Measurements from ENCODE around the gene TUBGCP6. TPM values are rescaled to one million over a fixed set of nuclear protein-coding genes. Genes with fewer than 3 reads are reported as not detected.

TUBGCP6 gene
- total and polyA plus RNA-seq, 2 experiments from 2014 or later: 18.6 to 47.1 TPM

DNA sequence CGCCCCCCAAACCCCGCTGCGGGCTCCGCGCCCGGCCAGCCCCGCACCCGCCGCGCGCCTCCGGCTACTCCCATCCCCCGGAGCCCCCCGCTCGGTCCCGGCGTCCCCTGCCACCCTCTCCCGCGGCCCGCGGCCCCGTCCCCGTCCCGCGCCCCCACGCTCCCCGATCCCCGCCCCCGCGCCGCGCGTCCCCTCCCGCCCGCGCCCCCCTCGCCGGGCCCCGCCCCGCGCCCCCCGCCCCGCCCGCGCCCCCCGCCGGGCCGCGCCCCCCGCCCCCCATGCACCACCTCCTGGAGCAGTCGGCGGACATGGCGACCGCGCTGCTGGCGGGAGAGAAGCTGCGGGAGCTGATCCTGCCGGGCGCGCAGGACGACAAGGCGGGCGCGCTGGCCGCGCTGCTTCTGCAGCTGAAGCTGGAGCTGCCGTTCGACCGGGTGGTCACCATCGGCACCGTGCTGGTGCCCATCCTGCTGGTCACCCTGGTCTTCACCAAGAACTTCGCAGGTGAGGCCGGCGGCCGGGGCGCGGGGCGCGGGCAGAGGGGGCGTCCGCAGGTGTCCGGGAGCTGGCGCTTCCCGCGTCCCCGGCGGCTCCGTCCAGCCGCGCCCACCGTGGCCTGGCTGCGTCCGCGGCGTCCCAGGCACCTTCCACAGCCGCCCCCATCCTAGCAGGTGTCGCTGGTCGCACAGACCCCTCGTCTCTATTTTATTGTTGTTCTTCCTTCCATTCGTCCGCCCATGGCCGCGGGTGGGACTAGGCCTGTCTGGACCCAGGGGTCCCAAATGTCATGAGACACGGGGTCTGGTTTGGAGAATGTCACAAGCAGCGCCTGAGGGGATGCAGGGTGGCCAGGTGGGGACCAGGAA lies 74.1 kb downstream of the TUBGCP6 start, which contains the start of gene PANX2:
PANX2 (plus strand) TSS at position 279 of the 866 bp plus-strand sequence; CDS start at position 279, 0 bp downstream.
- H2AFZ ChIP-seq: 0 out of 2 replicates have a peak within 1 kb of the TSS, but pooled peaks have one; percentile 59
- peak within 1 kb of the TSS; percentile 69 for H3K4me3 ChIP-seq
- Mint-ChIP-seq H3K36me3 (ENCODE audit: low read depth) (no peaks in the 10 kb centered on the region), H3K4me3 (peak within 1 kb of the TSS; percentile 83), H3K27ac (no peak within 1 kb of the TSS), H3K4me1 (peaks cover 3% of the 10 kb centered on the region; the same call in 2 of the 3 replicates), H3K27me3 (ENCODE audit: insufficient read depth, low read depth, poor library complexity) (peaks cover 25% of the 10 kb centered on the region), H3K9me3 (no peaks in the 10 kb centered on the region)
- DNase-seq (ENCODE audit: low spot score) (peak; percentile 59), ATAC-seq (peak; percentile 15)
- H3K27ac ChIP-seq (ENCODE audit: low read depth): no peak within 1 kb of the TSS
- no peaks in the 10 kb centered on the region for H3K36me3 ChIP-seq (ENCODE audit: insufficient read depth)
- H3K4me2 ChIP-seq: peak within 1 kb of the TSS; percentile 86
- no peaks in the 10 kb centered on the region for H3K9me2 ChIP-seq (ENCODE audit: insufficient read depth)
- H3K27me3 ChIP-seq (ENCODE audit: insufficient read depth): peaks cover 24% of the 10 kb centered on the region
- 0 out of 2 replicates have a peak, but pooled peaks cover 7% of the 10 kb centered on the region for H3K4me1 ChIP-seq (ENCODE audit: insufficient read depth)
- H3K79me2 ChIP-seq (replicated peaks; ENCODE audit: insufficient read depth): no peaks in the 10 kb centered on the region
- TF ChIP-seq JUNB (IDR thresholded peaks at IDR 0.05; ENCODE audit: unreplicated experiment): no peak
- no peak for TF ChIP-seq STAT1 (IDR thresholded peaks at IDR 0.05; ENCODE audit: unreplicated experiment)
- TF ChIP-seq, protein P1, sequence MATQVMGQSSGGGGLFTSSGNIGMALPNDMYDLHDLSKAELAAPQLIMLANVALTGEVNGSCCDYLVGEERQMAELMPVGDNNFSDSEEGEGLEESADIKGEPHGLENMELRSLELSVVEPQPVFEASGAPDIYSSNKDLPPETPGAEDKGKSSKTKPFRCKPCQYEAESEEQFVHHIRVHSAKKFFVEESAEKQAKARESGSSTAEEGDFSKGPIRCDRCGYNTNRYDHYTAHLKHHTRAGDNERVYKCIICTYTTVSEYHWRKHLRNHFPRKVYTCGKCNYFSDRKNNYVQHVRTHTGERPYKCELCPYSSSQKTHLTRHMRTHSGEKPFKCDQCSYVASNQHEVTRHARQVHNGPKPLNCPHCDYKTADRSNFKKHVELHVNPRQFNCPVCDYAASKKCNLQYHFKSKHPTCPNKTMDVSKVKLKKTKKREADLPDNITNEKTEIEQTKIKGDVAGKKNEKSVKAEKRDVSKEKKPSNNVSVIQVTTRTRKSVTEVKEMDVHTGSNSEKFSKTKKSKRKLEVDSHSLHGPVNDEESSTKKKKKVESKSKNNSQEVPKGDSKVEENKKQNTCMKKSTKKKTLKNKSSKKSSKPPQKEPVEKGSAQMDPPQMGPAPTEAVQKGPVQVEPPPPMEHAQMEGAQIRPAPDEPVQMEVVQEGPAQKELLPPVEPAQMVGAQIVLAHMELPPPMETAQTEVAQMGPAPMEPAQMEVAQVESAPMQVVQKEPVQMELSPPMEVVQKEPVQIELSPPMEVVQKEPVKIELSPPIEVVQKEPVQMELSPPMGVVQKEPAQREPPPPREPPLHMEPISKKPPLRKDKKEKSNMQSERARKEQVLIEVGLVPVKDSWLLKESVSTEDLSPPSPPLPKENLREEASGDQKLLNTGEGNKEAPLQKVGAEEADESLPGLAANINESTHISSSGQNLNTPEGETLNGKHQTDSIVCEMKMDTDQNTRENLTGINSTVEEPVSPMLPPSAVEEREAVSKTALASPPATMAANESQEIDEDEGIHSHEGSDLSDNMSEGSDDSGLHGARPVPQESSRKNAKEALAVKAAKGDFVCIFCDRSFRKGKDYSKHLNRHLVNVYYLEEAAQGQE (IDR thresholded peaks at IDR 0.05; ENCODE audit: unreplicated experiment): no peak
- TF ChIP-seq, protein P2, sequence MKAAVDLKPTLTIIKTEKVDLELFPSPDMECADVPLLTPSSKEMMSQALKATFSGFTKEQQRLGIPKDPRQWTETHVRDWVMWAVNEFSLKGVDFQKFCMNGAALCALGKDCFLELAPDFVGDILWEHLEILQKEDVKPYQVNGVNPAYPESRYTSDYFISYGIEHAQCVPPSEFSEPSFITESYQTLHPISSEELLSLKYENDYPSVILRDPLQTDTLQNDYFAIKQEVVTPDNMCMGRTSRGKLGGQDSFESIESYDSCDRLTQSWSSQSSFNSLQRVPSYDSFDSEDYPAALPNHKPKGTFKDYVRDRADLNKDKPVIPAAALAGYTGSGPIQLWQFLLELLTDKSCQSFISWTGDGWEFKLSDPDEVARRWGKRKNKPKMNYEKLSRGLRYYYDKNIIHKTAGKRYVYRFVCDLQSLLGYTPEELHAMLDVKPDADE (IDR thresholded peaks at IDR 0.05): no peak
- TF ChIP-seq, protein P3, sequence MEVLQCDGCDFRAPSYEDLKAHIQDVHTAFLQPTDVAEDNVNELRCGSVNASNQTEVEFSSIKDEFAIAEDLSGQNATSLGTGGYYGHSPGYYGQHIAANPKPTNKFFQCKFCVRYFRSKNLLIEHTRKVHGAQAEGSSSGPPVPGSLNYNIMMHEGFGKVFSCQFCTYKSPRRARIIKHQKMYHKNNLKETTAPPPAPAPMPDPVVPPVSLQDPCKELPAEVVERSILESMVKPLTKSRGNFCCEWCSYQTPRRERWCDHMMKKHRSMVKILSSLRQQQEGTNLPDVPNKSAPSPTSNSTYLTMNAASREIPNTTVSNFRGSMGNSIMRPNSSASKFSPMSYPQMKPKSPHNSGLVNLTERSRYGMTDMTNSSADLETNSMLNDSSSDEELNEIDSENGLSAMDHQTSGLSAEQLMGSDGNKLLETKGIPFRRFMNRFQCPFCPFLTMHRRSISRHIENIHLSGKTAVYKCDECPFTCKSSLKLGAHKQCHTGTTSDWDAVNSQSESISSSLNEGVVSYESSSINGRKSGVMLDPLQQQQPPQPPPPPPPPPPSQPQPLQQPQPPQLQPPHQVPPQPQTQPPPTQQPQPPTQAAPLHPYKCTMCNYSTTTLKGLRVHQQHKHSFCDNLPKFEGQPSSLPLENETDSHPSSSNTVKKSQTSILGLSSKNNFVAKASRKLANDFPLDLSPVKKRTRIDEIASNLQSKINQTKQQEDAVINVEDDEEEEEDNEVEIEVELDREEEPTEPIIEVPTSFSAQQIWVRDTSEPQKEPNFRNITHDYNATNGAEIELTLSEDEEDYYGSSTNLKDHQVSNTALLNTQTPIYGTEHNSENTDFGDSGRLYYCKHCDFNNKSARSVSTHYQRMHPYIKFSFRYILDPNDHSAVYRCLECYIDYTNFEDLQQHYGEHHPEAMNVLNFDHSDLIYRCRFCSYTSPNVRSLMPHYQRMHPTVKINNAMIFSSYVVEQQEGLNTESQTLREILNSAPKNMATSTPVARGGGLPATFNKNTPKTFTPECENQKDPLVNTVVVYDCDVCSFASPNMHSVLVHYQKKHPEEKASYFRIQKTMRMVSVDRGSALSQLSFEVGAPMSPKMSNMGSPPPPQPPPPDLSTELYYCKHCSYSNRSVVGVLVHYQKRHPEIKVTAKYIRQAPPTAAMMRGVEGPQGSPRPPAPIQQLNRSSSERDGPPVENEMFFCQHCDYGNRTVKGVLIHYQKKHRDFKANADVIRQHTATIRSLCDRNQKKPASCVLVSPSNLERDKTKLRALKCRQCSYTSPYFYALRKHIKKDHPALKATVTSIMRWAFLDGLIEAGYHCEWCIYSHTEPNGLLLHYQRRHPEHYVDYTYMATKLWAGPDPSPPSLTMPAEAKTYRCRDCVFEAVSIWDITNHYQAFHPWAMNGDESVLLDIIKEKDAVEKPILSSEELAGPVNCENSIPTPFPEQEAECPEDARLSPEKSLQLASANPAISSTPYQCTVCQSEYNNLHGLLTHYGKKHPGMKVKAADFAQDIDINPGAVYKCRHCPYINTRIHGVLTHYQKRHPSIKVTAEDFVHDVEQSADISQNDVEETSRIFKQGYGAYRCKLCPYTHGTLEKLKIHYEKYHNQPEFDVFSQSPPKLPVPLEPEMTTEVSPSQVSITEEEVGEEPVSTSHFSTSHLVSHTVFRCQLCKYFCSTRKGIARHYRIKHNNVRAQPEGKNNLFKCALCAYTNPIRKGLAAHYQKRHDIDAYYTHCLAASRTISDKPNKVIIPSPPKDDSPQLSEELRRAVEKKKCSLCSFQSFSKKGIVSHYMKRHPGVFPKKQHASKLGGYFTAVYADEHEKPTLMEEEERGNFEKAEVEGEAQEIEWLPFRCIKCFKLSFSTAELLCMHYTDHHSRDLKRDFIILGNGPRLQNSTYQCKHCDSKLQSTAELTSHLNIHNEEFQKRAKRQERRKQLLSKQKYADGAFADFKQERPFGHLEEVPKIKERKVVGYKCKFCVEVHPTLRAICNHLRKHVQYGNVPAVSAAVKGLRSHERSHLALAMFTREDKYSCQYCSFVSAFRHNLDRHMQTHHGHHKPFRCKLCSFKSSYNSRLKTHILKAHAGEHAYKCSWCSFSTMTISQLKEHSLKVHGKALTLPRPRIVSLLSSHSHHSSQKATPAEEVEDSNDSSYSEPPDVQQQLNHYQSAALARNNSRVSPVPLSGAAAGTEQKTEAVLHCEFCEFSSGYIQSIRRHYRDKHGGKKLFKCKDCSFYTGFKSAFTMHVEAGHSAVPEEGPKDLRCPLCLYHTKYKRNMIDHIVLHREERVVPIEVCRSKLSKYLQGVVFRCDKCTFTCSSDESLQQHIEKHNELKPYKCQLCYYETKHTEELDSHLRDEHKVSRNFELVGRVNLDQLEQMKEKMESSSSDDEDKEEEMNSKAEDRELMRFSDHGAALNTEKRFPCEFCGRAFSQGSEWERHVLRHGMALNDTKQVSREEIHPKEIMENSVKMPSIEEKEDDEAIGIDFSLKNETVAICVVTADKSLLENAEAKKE (CRISPR knock-in tag; IDR thresholded peaks at IDR 0.05): no peak
- TF ChIP-seq POLR2AphosphoS5 (IDR thresholded peaks at IDR 0.05; ENCODE audit: low read depth): peak; percentile 20; the same call in 1 of the 2 replicates
- no peak for TF ChIP-seq ZNF114 (CRISPR knock-in tag; IDR thresholded peaks at IDR 0.05)
- peak; percentile 42 for TF ChIP-seq EZH2 (IDR thresholded peaks at IDR 0.05; ENCODE audit: low read depth, unreplicated experiment)
- TF ChIP-seq CREB1 (CRISPR knock-in tag; IDR thresholded peaks at IDR 0.05; ENCODE audit: low read depth): no peak
- TF ChIP-seq ZNF331 (CRISPR knock-in tag; IDR thresholded peaks at IDR 0.05; ENCODE audit: low read depth): no peak
- TF ChIP-seq EZH2phosphoT487 (IDR thresholded peaks at IDR 0.05; ENCODE audit: unreplicated experiment): no peak
- TF ChIP-seq, protein P4, sequence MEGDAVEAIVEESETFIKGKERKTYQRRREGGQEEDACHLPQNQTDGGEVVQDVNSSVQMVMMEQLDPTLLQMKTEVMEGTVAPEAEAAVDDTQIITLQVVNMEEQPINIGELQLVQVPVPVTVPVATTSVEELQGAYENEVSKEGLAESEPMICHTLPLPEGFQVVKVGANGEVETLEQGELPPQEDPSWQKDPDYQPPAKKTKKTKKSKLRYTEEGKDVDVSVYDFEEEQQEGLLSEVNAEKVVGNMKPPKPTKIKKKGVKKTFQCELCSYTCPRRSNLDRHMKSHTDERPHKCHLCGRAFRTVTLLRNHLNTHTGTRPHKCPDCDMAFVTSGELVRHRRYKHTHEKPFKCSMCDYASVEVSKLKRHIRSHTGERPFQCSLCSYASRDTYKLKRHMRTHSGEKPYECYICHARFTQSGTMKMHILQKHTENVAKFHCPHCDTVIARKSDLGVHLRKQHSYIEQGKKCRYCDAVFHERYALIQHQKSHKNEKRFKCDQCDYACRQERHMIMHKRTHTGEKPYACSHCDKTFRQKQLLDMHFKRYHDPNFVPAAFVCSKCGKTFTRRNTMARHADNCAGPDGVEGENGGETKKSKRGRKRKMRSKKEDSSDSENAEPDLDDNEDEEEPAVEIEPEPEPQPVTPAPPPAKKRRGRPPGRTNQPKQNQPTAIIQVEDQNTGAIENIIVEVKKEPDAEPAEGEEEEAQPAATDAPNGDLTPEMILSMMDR (conservative IDR thresholded peaks at IDR 0.05; ENCODE audit: low read depth in 2 of 2): no peak
- TF ChIP-seq NANOG (IDR thresholded peaks at IDR 0.05; ENCODE audit: borderline replicate concordance): no peak
- no peaks in the 10 kb centered on the region for H3F3A ChIP-seq (replicated peaks; ENCODE audit: low read depth)
- H4K20me1 ChIP-seq (replicated peaks; ENCODE audit: insufficient read depth): no peaks in the 10 kb centered on the region
